ENCODE measurements around the gene ABR. TPM values are rescaled to one million over a fixed set of nuclear protein-coding genes. Genes with fewer than 3 reads are reported as not detected.

Gene ABR
- total RNA-seq, 1 donor from 2014 or later: 76.6 TPM

DNA sequence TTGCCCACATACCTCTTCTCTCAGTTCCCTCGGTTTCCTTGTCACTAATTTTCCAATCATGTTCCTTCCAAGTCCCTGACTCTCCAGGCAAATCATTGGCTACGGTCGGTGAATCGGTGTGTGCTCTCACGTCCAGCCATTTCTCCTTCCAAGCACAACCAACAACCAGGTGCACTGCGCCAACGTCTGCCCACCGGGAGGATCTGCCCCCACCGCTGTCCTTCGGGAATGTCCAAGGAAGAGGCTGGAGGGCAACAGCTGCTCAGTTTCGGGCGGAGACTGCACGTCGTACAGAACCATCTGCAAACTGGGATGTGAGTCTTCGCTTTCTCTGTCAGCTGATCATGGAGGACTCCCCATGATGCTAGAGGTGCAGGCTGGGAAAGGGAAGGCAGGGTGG, 191.8 kb downstream of the ABR start:
- TF ChIP-seq, protein P1, sequence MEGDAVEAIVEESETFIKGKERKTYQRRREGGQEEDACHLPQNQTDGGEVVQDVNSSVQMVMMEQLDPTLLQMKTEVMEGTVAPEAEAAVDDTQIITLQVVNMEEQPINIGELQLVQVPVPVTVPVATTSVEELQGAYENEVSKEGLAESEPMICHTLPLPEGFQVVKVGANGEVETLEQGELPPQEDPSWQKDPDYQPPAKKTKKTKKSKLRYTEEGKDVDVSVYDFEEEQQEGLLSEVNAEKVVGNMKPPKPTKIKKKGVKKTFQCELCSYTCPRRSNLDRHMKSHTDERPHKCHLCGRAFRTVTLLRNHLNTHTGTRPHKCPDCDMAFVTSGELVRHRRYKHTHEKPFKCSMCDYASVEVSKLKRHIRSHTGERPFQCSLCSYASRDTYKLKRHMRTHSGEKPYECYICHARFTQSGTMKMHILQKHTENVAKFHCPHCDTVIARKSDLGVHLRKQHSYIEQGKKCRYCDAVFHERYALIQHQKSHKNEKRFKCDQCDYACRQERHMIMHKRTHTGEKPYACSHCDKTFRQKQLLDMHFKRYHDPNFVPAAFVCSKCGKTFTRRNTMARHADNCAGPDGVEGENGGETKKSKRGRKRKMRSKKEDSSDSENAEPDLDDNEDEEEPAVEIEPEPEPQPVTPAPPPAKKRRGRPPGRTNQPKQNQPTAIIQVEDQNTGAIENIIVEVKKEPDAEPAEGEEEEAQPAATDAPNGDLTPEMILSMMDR (IDR thresholded peaks at IDR 0.05; ENCODE audit: unreplicated experiment): no peak
- H3K27me3 Mint-ChIP-seq (ENCODE audit: unreplicated experiment): no peaks in the 10 kb centered on the region
- no peaks in the 10 kb centered on the region for H3K4me1 Mint-ChIP-seq (ENCODE audit: unreplicated experiment)
- H3K9me3 Mint-ChIP-seq (ENCODE audit: unreplicated experiment): no peaks in the 10 kb centered on the region
- no peak overlapping the region for H3K4me3 Mint-ChIP-seq (ENCODE audit: unreplicated experiment)
- no peaks in the 10 kb centered on the region for H3K36me3 Mint-ChIP-seq (ENCODE audit: low read depth, unreplicated experiment)
- DNase-seq (ENCODE audit: low spot score): no peak
- no peak overlapping the region for H3K27ac Mint-ChIP-seq (ENCODE audit: unreplicated experiment)

DNA sequence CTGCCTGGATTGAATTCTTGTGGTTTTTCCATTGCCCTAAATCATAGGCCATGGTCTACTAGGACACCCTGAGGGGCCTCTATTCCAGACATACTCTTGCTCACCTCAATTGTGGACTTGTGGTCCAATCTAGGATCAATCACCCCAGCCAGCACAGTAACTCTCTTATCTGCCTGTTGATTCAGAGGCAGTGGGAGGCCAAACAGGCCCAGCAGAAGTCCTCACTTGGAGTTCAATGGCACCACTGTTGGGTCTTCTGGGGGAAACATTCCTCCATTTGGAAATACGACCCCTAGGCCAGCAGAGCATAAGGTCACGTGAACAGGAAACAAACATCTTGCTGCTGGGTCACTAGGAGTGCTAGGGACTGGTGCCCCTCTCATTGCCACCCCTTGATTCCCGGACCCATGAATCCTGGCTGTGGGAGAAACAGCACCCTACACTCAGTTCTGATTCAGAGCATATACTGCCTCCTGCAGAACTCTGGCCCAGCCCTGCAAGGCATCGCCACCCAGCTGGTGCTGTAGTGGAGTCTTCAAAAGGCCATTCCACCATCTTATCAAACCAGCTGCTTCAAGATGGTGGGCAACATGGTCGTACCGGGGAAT, 193.4 kb downstream of the ABR start:
- H3K4me1 Mint-ChIP-seq (ENCODE audit: unreplicated experiment): no peaks in the 10 kb centered on the region
- no peak for DNase-seq (ENCODE audit: low spot score)
- no peaks in the 10 kb centered on the region for H3K36me3 Mint-ChIP-seq (ENCODE audit: low read depth, unreplicated experiment)
- TF ChIP-seq, protein P1 (IDR thresholded peaks at IDR 0.05; ENCODE audit: unreplicated experiment): no peak
- H3K9me3 Mint-ChIP-seq (ENCODE audit: unreplicated experiment): no peaks in the 10 kb centered on the region
- no peak overlapping the region for H3K27ac Mint-ChIP-seq (ENCODE audit: unreplicated experiment)
- H3K4me3 Mint-ChIP-seq (ENCODE audit: unreplicated experiment): no peak overlapping the region
- peaks cover 2% of the 10 kb centered on the region for H3K27me3 Mint-ChIP-seq (ENCODE audit: unreplicated experiment)

DNA sequence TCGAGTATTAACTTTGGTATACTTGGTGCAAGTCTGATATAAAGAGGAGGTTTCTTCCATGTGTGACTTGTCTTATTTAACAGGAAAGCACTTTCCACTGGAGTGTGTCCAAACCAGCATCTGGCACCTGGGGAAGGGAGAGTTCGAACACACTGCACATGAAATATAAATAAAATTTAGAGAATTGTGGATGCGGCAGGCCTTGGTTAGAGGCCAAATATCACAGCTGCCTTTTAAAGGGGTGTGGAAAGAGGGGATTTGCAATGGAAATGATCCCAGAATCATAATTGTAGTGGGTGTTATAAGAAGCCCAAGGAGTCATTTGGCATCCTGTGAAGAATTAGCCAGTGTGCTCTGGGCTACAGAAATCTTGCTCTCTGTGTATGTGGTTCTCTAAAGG, 195.9 kb downstream of the ABR start:
- peaks cover 8% of the 10 kb centered on the region for H3K4me1 Mint-ChIP-seq (ENCODE audit: unreplicated experiment)
- TF ChIP-seq, protein P1 (IDR thresholded peaks at IDR 0.05; ENCODE audit: unreplicated experiment): no peak
- DNase-seq (ENCODE audit: low spot score): no peak
- H3K4me3 Mint-ChIP-seq (ENCODE audit: unreplicated experiment): no peak overlapping the region
- no peak overlapping the region for H3K27ac Mint-ChIP-seq (ENCODE audit: unreplicated experiment)
- no peaks in the 10 kb centered on the region for H3K9me3 Mint-ChIP-seq (ENCODE audit: unreplicated experiment)
- peaks cover 2% of the 10 kb centered on the region for H3K27me3 Mint-ChIP-seq (ENCODE audit: unreplicated experiment)
- no peaks in the 10 kb centered on the region for H3K36me3 Mint-ChIP-seq (ENCODE audit: low read depth, unreplicated experiment)

DNA sequence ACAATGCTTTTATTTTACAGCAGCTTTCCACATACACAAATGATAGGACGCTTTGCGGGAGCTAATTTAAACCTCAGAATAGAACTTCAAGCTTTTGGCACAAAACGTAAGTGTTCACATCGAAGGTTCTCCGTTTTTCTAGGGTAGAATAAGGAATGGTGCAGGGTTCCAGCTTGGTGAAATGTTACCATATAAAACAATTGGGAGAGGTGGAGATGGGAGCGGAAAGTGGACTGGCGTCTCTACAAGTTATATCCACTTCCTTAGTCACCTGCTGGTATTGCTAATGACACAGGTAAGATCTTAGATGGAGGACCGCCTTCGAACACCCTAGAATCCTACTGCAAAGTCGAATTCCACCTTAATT, 198.5 kb downstream of the ABR start:
- Mint-ChIP-seq H3K4me1 (ENCODE audit: unreplicated experiment) (peaks cover 20% of the 10 kb centered on the region), H3K27me3 (ENCODE audit: unreplicated experiment) (peaks cover 6% of the 10 kb centered on the region), H3K4me3 (ENCODE audit: unreplicated experiment) (no peak overlapping the region), H3K9me3 (ENCODE audit: unreplicated experiment) (no peaks in the 10 kb centered on the region), H3K36me3 (ENCODE audit: low read depth, unreplicated experiment) (peaks cover 4% of the 10 kb centered on the region), H3K27ac (ENCODE audit: unreplicated experiment) (no peak overlapping the region)
- TF ChIP-seq, protein P1 (IDR thresholded peaks at IDR 0.05; ENCODE audit: unreplicated experiment): peak; percentile 26
- no peak for DNase-seq (ENCODE audit: low spot score)

DNA sequence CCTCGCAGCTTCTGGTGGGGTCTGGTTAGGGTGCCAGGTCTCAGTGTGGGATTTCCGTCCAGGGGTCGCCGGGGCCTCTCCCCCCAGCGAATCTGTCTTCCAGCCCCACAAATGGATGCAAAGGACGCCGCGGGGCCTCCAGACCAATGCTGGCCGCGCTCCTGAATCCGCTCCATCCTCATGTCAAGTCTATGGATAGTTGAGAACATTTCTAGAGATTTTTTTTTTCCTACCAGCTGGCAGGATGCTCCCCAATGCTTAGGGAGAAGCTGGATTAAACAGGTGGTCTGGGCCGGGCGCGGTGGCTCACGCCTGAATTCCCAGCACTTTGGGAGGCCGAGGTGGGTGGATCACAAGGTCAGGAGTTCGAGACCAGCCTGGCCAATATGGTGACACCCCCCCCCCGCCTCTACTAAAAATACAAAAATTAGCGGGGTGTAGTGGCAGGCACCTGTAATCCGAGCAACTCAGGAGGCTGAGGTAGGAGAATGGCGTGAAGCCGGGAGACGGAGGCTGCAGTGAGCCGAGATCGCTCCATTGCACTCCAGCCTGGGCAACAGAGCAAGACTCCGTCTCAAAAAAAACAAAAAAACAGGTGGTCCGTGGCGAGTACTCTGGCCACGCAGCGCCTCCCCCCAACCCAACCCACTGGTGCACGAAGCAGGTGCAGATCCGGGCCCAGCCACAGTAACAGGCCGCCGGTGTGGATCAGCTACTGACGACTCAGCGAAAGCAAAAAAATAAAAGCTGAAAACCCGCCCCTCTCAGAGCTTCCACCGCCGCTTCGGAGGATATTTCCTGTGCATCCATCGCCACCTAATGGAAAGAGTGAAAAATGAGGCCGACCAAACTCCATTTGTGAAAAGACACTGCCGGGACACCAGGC, 199.1 kb downstream of the ABR start:
- Mint-ChIP-seq H3K27ac (ENCODE audit: unreplicated experiment) (no peak overlapping the region), H3K27me3 (ENCODE audit: unreplicated experiment) (peaks cover 6% of the 10 kb centered on the region), H3K9me3 (ENCODE audit: unreplicated experiment) (no peaks in the 10 kb centered on the region), H3K4me1 (ENCODE audit: unreplicated experiment) (peaks cover 23% of the 10 kb centered on the region), H3K36me3 (ENCODE audit: low read depth, unreplicated experiment) (peaks cover 4% of the 10 kb centered on the region), H3K4me3 (ENCODE audit: unreplicated experiment) (peak overlapping the region; percentile 93)
- DNase-seq (ENCODE audit: low spot score): peak; percentile 74
- TF ChIP-seq, protein P1 (IDR thresholded peaks at IDR 0.05; ENCODE audit: unreplicated experiment): peak; percentile 63
